H1 (cell line): ENCODE results near the gene USH2A. TPM values are rescaled to one million over a fixed set of nuclear protein-coding genes. Genes with fewer than 3 reads are reported as not detected.

ENCODE experiments used
- CTCF ChIA-PET: fragments of 300-600 bp; sonication (Branson Sonifier 250); formaldehyde crosslinking; loops from one replicate; lab custom pipeline; 2021; ENCODE audit not compliant: partially characterized antibody; lab: Charles Lee
- POLR2A ChIA-PET: fragments of 300-600 bp; sonication (Branson Sonifier 250); formaldehyde crosslinking; loops from one replicate; lab custom pipeline; 2021; ENCODE audit warnings: inconsistent platforms; ENCODE audit not compliant: partially characterized antibody; lab: Charles Lee
- DNase-seq, 2 experiments: peaks; one replicate each; pipeline versions ENCODE4 v3.0.0 to v3.0.0-alpha.2; 2010 to 2022; ENCODE audit warnings: low spot score in 2 of 2, low read depth in 1 of 2, mixed read lengths in 1 of 2
- FAIRE-seq: peaks from 2 replicates; lab custom pipeline; 2011; peaks lifted over from hg19 to GRCh38; lab: Jason Lieb, UNC
- H2AFZ ChIP-seq: 2 replicates; pipeline ENCODE4 v1.8.1; 2012; ENCODE audit warnings: low read length, inconsistent platforms
- H2AK5ac ChIP-seq: 2 replicates; pipeline ENCODE4 v1.6.1; 2013; ENCODE audit warnings: low read depth, low read length
- H2BK120ac ChIP-seq: replicated peaks from 2 replicates; pipeline ENCODE3; 2013; ENCODE audit warnings: low read depth, low read length, inconsistent platforms
- H2BK12ac ChIP-seq: 2 replicates; pipeline ENCODE4 v1.6.1; 2013; ENCODE audit warnings: low read depth, low read length
- H2BK15ac ChIP-seq: 2 replicates; pipeline ENCODE4 v1.6.1; 2013; ENCODE audit warnings: low read length
- H2BK20ac ChIP-seq: 2 replicates; pipeline ENCODE4 v1.6.1; 2013; ENCODE audit warnings: low read length
- H2BK5ac ChIP-seq: 2 replicates; pipeline ENCODE4 v1.6.1; 2013; ENCODE audit warnings: low read depth, low read length
- H3K14ac ChIP-seq: 2 replicates; pipeline ENCODE4 v1.6.1; 2013; ENCODE audit warnings: inconsistent platforms; ENCODE audit not compliant: insufficient read length
- H3K18ac ChIP-seq: 2 replicates; pipeline ENCODE4 v1.6.1; 2013; ENCODE audit warnings: low read length; ENCODE audit errors: extremely low read depth
- H3K23ac ChIP-seq: 2 replicates; pipeline ENCODE4 v1.6.1; 2013; ENCODE audit warnings: inconsistent platforms; ENCODE audit not compliant: insufficient read length
- H3K23me2 ChIP-seq: 2 replicates; pipeline ENCODE4 v1.6.1; 2013; ENCODE audit warnings: low read depth, low read length
- H3K27ac ChIP-seq: 2 replicates; pipeline ENCODE4 v1.6.1; 2011; ENCODE audit warnings: low read depth, low read length, inconsistent platforms
- H3K27me3 ChIP-seq, 4 experiments: replicated peaks in 1 of 4; 1 replicate in 1 of 4; 2 replicates in 3 of 4; pipeline versions ENCODE4 v1.6.1 to v1.8.1; 2011 to 2013; ENCODE audit warnings: low read length in 3 of 4, mild to moderate bottlenecking in 3 of 4, inconsistent platforms in 2 of 4, mixed read lengths in 2 of 4, moderate library complexity in 1 of 4; ENCODE audit not compliant: control insufficient read depth in 3 of 4, insufficient read depth in 3 of 4; ENCODE audit errors: extremely low read depth in 1 of 4
- H3K36me3 ChIP-seq, 4 experiments: 2 replicates each; pipeline versions ENCODE4 v1.6.1 to v1.8.1; 2011 to 2013; ENCODE audit warnings: mild to moderate bottlenecking in 4 of 4, low read length in 3 of 4, moderate library complexity in 2 of 4, control low read depth in 1 of 4, inconsistent platforms in 1 of 4; ENCODE audit not compliant: insufficient read depth in 4 of 4, control insufficient read depth in 2 of 4
- H3K4ac ChIP-seq: replicated peaks from 2 replicates; pipeline ENCODE3; 2013; ENCODE audit warnings: low read length, low read depth, mixed read lengths, inconsistent platforms; ENCODE audit not compliant: insufficient read length
- H3K4me1 ChIP-seq, 4 experiments: replicated peaks in 1 of 4; 1 replicate in 1 of 4; 2 replicates in 3 of 4; pipeline versions ENCODE4 v1.6.1 to v1.8.1; 2011 to 2013; ENCODE audit warnings: low read length in 3 of 4, inconsistent platforms in 2 of 4, mixed read lengths in 1 of 4; ENCODE audit not compliant: insufficient read depth in 4 of 4, control insufficient read depth in 3 of 4
- H3K4me2 ChIP-seq, 2 experiments: 2 replicates each; pipeline versions ENCODE4 v1.6.1 to v1.8.1; 2011 to 2013; ENCODE audit warnings: low read depth in 2 of 2, low read length in 2 of 2, control low read depth in 1 of 2, inconsistent platforms in 1 of 2, mild to moderate bottlenecking in 1 of 2; ENCODE audit not compliant: insufficient read depth in 1 of 2
- H3K4me3 ChIP-seq, 4 experiments: fragments of 200-600, 300-600 bp in 1 of 4; sonication (generic), shearing (Covaris generic), sonication (Bioruptor Twin) in 1 of 4; 2 replicates each; pipeline versions ENCODE4 v1.5.1 to v1.8.1; 2011 to 2016; ENCODE audit warnings: low read length in 4 of 4, low read depth in 3 of 4, control low read depth in 2 of 4, inconsistent platforms in 2 of 4, mild to moderate bottlenecking in 2 of 4, mixed read lengths in 1 of 4, moderate library complexity in 1 of 4; ENCODE audit not compliant: insufficient read depth in 2 of 4; ENCODE audit errors: extremely low read depth in 1 of 4
- H3K56ac ChIP-seq: replicated peaks from 2 replicates; pipeline ENCODE3; 2013; ENCODE audit warnings: low read depth, mild to moderate bottlenecking, mixed read lengths, low read length, inconsistent platforms; ENCODE audit not compliant: insufficient read length
- H3K79me1 ChIP-seq: 2 replicates; pipeline ENCODE4 v1.6.1; 2013; ENCODE audit warnings: low read depth, low read length, control low read depth
- H3K79me2 ChIP-seq, 2 experiments: 2 replicates each; pipeline versions ENCODE4 v1.6.1 to v1.8.1; 2012 to 2013; ENCODE audit warnings: low read length in 2 of 2, mild to moderate bottlenecking in 2 of 2, inconsistent platforms in 1 of 2; ENCODE audit not compliant: insufficient read depth in 2 of 2, control insufficient read depth in 1 of 2
- H3K9ac ChIP-seq, 4 experiments: replicated peaks in 1 of 4; 1 replicate in 1 of 4; 2 replicates in 3 of 4; pipeline versions ENCODE4 v1.6.1 to v1.8.1; 2011 to 2013; ENCODE audit warnings: low read depth in 3 of 4, low read length in 3 of 4, control low read depth in 2 of 4, mild to moderate bottlenecking in 2 of 4, moderate library complexity in 2 of 4, inconsistent platforms in 1 of 4; ENCODE audit errors: extremely low read depth in 1 of 4
- H3K9me3 ChIP-seq, 2 experiments: 2 replicates each; pipeline versions ENCODE4 v1.6.1 to v1.8.1; 2012 to 2013; ENCODE audit warnings: mild to moderate bottlenecking in 2 of 2, moderate library complexity in 2 of 2, control low read depth in 1 of 2, inconsistent platforms in 1 of 2, low read depth in 1 of 2, low read length in 1 of 2, mixed read lengths in 1 of 2; ENCODE audit not compliant: insufficient read depth in 2 of 2
- H4K20me1 ChIP-seq, 2 experiments: replicated peaks in 1 of 2; 2 replicates each; pipeline versions ENCODE3 to v1.8.1; 2011 to 2013; ENCODE audit warnings: inconsistent platforms in 2 of 2, low read length in 2 of 2, mild to moderate bottlenecking in 1 of 2; ENCODE audit not compliant: insufficient read depth in 2 of 2, control insufficient read depth in 1 of 2
- H4K5ac ChIP-seq: 2 replicates; pipeline ENCODE4 v1.6.1; 2013; ENCODE audit warnings: low read length, low read depth, mixed read lengths, inconsistent platforms; ENCODE audit not compliant: insufficient read length
- H4K8ac ChIP-seq: 2 replicates; pipeline ENCODE4 v1.8.0; 2013; ENCODE audit warnings: mild to moderate bottlenecking, moderate library complexity, low read length, inconsistent platforms; ENCODE audit not compliant: insufficient read depth; ENCODE audit errors: extremely low read depth
- H4K91ac ChIP-seq: replicated peaks from 2 replicates; pipeline ENCODE3; 2013; ENCODE audit warnings: low read length, mixed read lengths, inconsistent platforms; ENCODE audit not compliant: insufficient read length
- BACH1 ChIP-seq: IDR thresholded peaks from 2 replicates; pipeline ENCODE4 v1.6.1; 2012; ENCODE audit warnings: low read length, improper control_type of control experiment
- CHD1 ChIP-seq: IDR thresholded peaks from 2 replicates; pipeline ENCODE4 v1.6.1; 2012; ENCODE audit warnings: low read depth, low read length, improper control_type of control experiment
- CREB1 ChIP-seq: IDR thresholded peaks from 2 replicates; pipeline ENCODE4 v1.6.1; 2012; ENCODE audit warnings: inconsistent platforms
- GABPA ChIP-seq: IDR thresholded peaks from 2 replicates; pipeline ENCODE4 v1.6.1; 2011; ENCODE audit warnings: mild to moderate bottlenecking, low read length, moderate library complexity, borderline replicate concordance; ENCODE audit not compliant: insufficient read depth
- HDAC2 ChIP-seq, 2 experiments: fragments of 300-600 bp in 1 of 2; sonication (generic) in 1 of 2; IDR thresholded peaks; 2 replicates each; pipeline ENCODE4 v1.6.1; 2011 to 2012; ENCODE audit warnings: low read depth in 2 of 2, low read length in 2 of 2, mild to moderate bottlenecking in 2 of 2, moderate library complexity in 2 of 2, borderline replicate concordance in 1 of 2, inconsistent platforms in 1 of 2
- NRF1 ChIP-seq: IDR thresholded peaks from 2 replicates; pipeline ENCODE4 v1.6.1; 2011; ENCODE audit warnings: mild to moderate bottlenecking, low read depth, low read length, improper control_type of control experiment
- RBBP5 ChIP-seq: IDR thresholded peaks from 2 replicates; pipeline ENCODE4 v1.7.1; 2012; ENCODE audit warnings: low read depth, mild to moderate bottlenecking, inconsistent platforms, low read length, moderate library complexity, borderline replicate concordance
- RFX5 ChIP-seq: IDR thresholded peaks from 2 replicates; pipeline ENCODE4 v1.6.1; 2011; ENCODE audit warnings: low read depth, low read length, improper control_type of control experiment, borderline replicate concordance
- RXRA ChIP-seq: IDR thresholded peaks from 2 replicates; pipeline ENCODE4 v1.6.1; 2011; ENCODE audit warnings: low read depth, mild to moderate bottlenecking, low read length, moderate library complexity; ENCODE audit not compliant: insufficient read depth
- SIX5 ChIP-seq: IDR thresholded peaks from 2 replicates; pipeline ENCODE4 v1.6.1; 2011; ENCODE audit warnings: mild to moderate bottlenecking, low read depth, low read length
- SP1 ChIP-seq: IDR thresholded peaks from 2 replicates; pipeline ENCODE4 v1.6.1; 2011; ENCODE audit warnings: low read depth, low read length
- TAF1 ChIP-seq: IDR thresholded peaks from 2 replicates; pipeline ENCODE4 v1.6.1; 2011; ENCODE audit warnings: mild to moderate bottlenecking, low read depth, low read length
- TAF7 ChIP-seq: optimal IDR thresholded peaks from 2 replicates; pipeline ENCODE3; 2011; ENCODE audit warnings: low read depth, mild to moderate bottlenecking, inconsistent platforms, low read length, moderate library complexity, borderline replicate concordance
- ZNF274 ChIP-seq: IDR thresholded peaks from 2 replicates; pipeline ENCODE4 v1.7.0; 2012; ENCODE audit warnings: low read length, borderline replicate concordance; ENCODE audit errors: extremely low read depth
- WGBS, 2 experiments: shearing (Covaris generic) in 1 of 2; methylation state at CpG; one replicate each; pipeline versions ENCODE4 v1.1.6 to v1.1.7; 2013 to 2015; ENCODE audit warnings: low lambda C conversion rate in 2 of 2, mixed read lengths in 2 of 2, inconsistent platforms in 1 of 2, low coverage in 1 of 2, missing lambda C conversion rate in 1 of 2; ENCODE audit not compliant: insufficient replicate concordance in 2 of 2, insufficient coverage in 1 of 2, insufficient read length in 1 of 2; ENCODE audit errors: extremely low coverage in 1 of 2, missing lambda C conversion rate in 1 of 2; 5-methylcytosine and 5-hydroxymethylcytosine counted together
- polyA plus RNA-seq, 7 experiments: library from polyadenylated mRNA; depleted of rRNA in 3 of 7; stranded (reverse) in 5 of 7; unstranded in 2 of 7; fragments of >200 nt in 5 of 7; fragments of 200-250 nt in 2 of 7; gene quantifications; 1 replicate in 5 of 7; 2 replicates in 1 of 7; 4 replicates in 1 of 7; pipeline versions ENCODE4 v1.2.1 to v1.2.3, GENCODE V29; 2011 to 2013; ENCODE audit warnings: missing spikeins in 2 of 7, mixed read lengths in 2 of 7
- total RNA-seq: library from RNA; stranded (reverse); fragmentation: NEBNext Ultra II Directional; extraction: Animal tissue kit (Norgen Biotek cat#: 25700); gene quantifications from 2 replicates; pipeline ENCODE4 v1.2.1, GENCODE V29; 2021

Gene USH2A
- total and polyA plus RNA-seq, 2 of the 8 experiments (the other 6 are each of a cell fraction or from before 2014, with no cell fraction given): 0.02 to 0.17 TPM

DNA sequence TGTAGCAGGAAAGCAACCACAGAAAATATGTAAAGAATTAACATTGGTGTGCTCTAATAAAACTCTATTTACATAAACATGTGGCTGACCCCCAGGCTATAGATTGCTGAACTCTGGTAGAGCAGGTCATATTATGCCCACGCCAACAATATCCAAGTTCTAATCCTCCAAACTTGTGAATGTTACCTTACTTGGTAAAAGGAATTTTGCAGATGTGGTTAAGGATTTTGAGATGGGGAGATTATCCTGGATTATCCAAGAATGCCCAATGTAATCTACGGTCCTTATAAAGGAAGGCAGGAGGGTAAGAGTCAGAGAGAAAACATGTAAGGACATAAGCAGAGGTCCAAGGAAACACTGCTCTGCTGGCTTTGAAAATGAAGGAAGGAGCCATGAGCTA is 201.0 kb downstream of the USH2A start:
- H3K9me3 ChIP-seq: no peaks in the 10 kb centered on the region

More for the DNA sequence above, 201.0 kb downstream of the USH2A start:
- H3K27me3 ChIP-seq: no peaks in the 10 kb centered on the region
- H3K14ac ChIP-seq: no peak overlapping the region
- H3K18ac ChIP-seq: no peak overlapping the region
- no peaks in the 10 kb centered on the region; the same call in 1 of the 2 replicates for H3K23me2 ChIP-seq
- H3K23ac ChIP-seq: no peak overlapping the region
- H2AFZ ChIP-seq: no peak overlapping the region
- H3K4me2 ChIP-seq: no peak overlapping the region
- no peaks in the 10 kb centered on the region for H4K20me1 ChIP-seq
- no peaks in the 10 kb centered on the region for H3K79me1 ChIP-seq
- H2BK15ac ChIP-seq: no peak overlapping the region
- no peak overlapping the region for H2BK20ac ChIP-seq
- H2BK5ac ChIP-seq: no peak overlapping the region
- ChIA-PET CTCF (interaction anchor here (0.8 to 4.7 kb wide), 25 partner anchors 10 to 512 kb away, joined by 3 to 51 read pairs (median 5); partner anchors contain the start of gene USH2A), POLR2A (no interaction called here)
- TF ChIP-seq HDAC2 (IDR thresholded peaks at IDR 0.05; ENCODE audit: borderline replicate concordance in 1 of 2, low read depth in 2 of 2, low read length in 2 of 2) (no peak), TAF7 (no peak), RBBP5 (no peak), TAF1 (no peak), CREB1 (no peak), ZNF274 (no peak), CHD1 (no peak), RXRA (no peak), SP1 (no peak), GABPA (no peak), NRF1 (no peak), BACH1 (no peak), SIX5 (no peak), RFX5 (no peak)
- H3K27ac ChIP-seq: no peak overlapping the region
- H3K79me2 ChIP-seq: no peaks in the 10 kb centered on the region
- H4K8ac ChIP-seq: no peak overlapping the region
- WGBS, 2 experiments: 91% methylated on average over 2 of the region's 2 CpGs; no CpG with 5 or more reads in 1 of the 2 experiments
- no peak for DNase-seq
- H3K4me3 ChIP-seq: no peak overlapping the region
- H3K4ac ChIP-seq: no peak overlapping the region
- H3K36me3 ChIP-seq: no peaks in the 10 kb centered on the region
- no peak overlapping the region for H3K56ac ChIP-seq
- no peak overlapping the region for H4K91ac ChIP-seq
- H2BK120ac ChIP-seq: no peak overlapping the region
- H3K9ac ChIP-seq: no peak overlapping the region
- no peak overlapping the region for H4K5ac ChIP-seq
- H2BK12ac ChIP-seq: no peak overlapping the region
- no peaks in the 10 kb centered on the region; a peak in 1 of 7 replicates for H3K4me1 ChIP-seq
- FAIRE-seq: no peak
- no peak overlapping the region for H2AK5ac ChIP-seq
